Measurements from ENCODE around the gene STARD3. TPM values are rescaled to one million over a fixed set of nuclear protein-coding genes. Genes with fewer than 3 reads are reported as not detected.

The STARD3 gene
- polyA plus RNA-seq, 1 donor from 2014 or later: 105 TPM

GRCh38 chr17:39641883-39642282, 4.9 kb downstream of the STARD3 start:
- H3K79me2 ChIP-seq (replicated peaks; ENCODE audit: insufficient read depth, low read length): peaks cover 18% of the 10 kb centered on the region
- H3K27me3 ChIP-seq (ENCODE audit: insufficient read depth, low read depth, low read length): no peaks in the 10 kb centered on the region
- no peak overlapping the region for H3K4me3 ChIP-seq (ENCODE audit: low read length)
- no peaks in the 10 kb centered on the region for H3F3A ChIP-seq (ENCODE audit: insufficient read depth, low read length, poor library complexity, severe bottlenecking)
- no peak overlapping the region for H3K27ac ChIP-seq (ENCODE audit: low read length)
- H4K20me1 ChIP-seq (ENCODE audit: insufficient read depth): no peaks in the 10 kb centered on the region
- no peak overlapping the region for H3K4me2 ChIP-seq (ENCODE audit: low read length)
- H3K9me3 ChIP-seq (ENCODE audit: low read length): no peaks in the 10 kb centered on the region
- TF ChIP-seq POLR2AphosphoS5 (IDR thresholded peaks at IDR 0.05) (no peak), SMC3 (conservative IDR thresholded peaks at IDR 0.05; ENCODE audit: poor library complexity) (no peak), TAF1 (IDR thresholded peaks at IDR 0.05; ENCODE audit: low read depth) (no peak), EZH2 (IDR thresholded peaks at IDR 0.05; ENCODE audit: borderline replicate concordance, insufficient read depth, low read length, poor library complexity, severe bottlenecking) (no peak), EP300 (conservative IDR thresholded peaks at IDR 0.05; ENCODE audit: poor library complexity, severe bottlenecking) (no peak), CTCF (IDR thresholded peaks at IDR 0.05; ENCODE audit: poor library complexity, severe bottlenecking) (no peak), MXI1 (conservative IDR thresholded peaks at IDR 0.05; ENCODE audit: poor library complexity, severe bottlenecking) (no peak), RAD21 (conservative IDR thresholded peaks at IDR 0.05) (no peak)
- TF ChIP-seq, protein P1, sequence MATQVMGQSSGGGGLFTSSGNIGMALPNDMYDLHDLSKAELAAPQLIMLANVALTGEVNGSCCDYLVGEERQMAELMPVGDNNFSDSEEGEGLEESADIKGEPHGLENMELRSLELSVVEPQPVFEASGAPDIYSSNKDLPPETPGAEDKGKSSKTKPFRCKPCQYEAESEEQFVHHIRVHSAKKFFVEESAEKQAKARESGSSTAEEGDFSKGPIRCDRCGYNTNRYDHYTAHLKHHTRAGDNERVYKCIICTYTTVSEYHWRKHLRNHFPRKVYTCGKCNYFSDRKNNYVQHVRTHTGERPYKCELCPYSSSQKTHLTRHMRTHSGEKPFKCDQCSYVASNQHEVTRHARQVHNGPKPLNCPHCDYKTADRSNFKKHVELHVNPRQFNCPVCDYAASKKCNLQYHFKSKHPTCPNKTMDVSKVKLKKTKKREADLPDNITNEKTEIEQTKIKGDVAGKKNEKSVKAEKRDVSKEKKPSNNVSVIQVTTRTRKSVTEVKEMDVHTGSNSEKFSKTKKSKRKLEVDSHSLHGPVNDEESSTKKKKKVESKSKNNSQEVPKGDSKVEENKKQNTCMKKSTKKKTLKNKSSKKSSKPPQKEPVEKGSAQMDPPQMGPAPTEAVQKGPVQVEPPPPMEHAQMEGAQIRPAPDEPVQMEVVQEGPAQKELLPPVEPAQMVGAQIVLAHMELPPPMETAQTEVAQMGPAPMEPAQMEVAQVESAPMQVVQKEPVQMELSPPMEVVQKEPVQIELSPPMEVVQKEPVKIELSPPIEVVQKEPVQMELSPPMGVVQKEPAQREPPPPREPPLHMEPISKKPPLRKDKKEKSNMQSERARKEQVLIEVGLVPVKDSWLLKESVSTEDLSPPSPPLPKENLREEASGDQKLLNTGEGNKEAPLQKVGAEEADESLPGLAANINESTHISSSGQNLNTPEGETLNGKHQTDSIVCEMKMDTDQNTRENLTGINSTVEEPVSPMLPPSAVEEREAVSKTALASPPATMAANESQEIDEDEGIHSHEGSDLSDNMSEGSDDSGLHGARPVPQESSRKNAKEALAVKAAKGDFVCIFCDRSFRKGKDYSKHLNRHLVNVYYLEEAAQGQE (IDR thresholded peaks at IDR 0.05; ENCODE audit: borderline replicate concordance): no peak
- no peak overlapping the region for H2AFZ ChIP-seq (ENCODE audit: low read depth, low read length)
- no peaks in the 10 kb centered on the region for H3K36me3 ChIP-seq (ENCODE audit: insufficient read depth, low read length)
- no peaks in the 10 kb centered on the region for H3K9me2 ChIP-seq (ENCODE audit: insufficient read depth, low read length)
- H3K9ac ChIP-seq (ENCODE audit: low read length): no peak overlapping the region

- H3K36me3 ChIP-seq (ENCODE audit: insufficient read depth, low read length): no peaks in the 10 kb centered on the region
- no peak overlapping the region for H2AFZ ChIP-seq (ENCODE audit: low read depth, low read length)
- no peak overlapping the region for H3K4me3 ChIP-seq (ENCODE audit: low read length)
- no peaks in the 10 kb centered on the region for H4K20me1 ChIP-seq (ENCODE audit: insufficient read depth)
- H3K27ac ChIP-seq (ENCODE audit: low read length): no peak overlapping the region
- peaks cover 18% of the 10 kb centered on the region for H3K79me2 ChIP-seq (replicated peaks; ENCODE audit: insufficient read depth, low read length)
- H3K4me2 ChIP-seq (ENCODE audit: low read length): no peak overlapping the region
- no peaks in the 10 kb centered on the region for H3K27me3 ChIP-seq (ENCODE audit: insufficient read depth, low read depth, low read length)
- H3K9ac ChIP-seq (ENCODE audit: low read length): no peak overlapping the region
- no peak for TF ChIP-seq RAD21 (conservative IDR thresholded peaks at IDR 0.05)
- no peak for TF ChIP-seq MXI1 (conservative IDR thresholded peaks at IDR 0.05; ENCODE audit: poor library complexity, severe bottlenecking)
- H3K9me3 ChIP-seq (ENCODE audit: low read length): no peaks in the 10 kb centered on the region
- no peaks in the 10 kb centered on the region for H3K9me2 ChIP-seq (ENCODE audit: insufficient read depth, low read length)
- H3F3A ChIP-seq (ENCODE audit: insufficient read depth, low read length, poor library complexity, severe bottlenecking): no peaks in the 10 kb centered on the region
These were observed 5.5 kb downstream of the STARD3 start for GRCh38 chr17:39642291-39643074.

All from neural cell (in vitro differentiated cells).